Esophagus mucosa (tissue), 1 donor: ENCODE results near the gene XKR8. TPM values are rescaled to one million over a fixed set of nuclear protein-coding genes. Genes with fewer than 3 reads are reported as not detected.

ENCODE experiments used
- ATAC-seq: fragments of 200-7000 bp; cut with Tn5 transposase; one replicate; pipeline ENCODE4 v1.9.1; 2020
- total RNA-seq: library from RNA; stranded (reverse); gene quantifications from one replicate; pipeline ENCODE4 v1.2.4, GENCODE V29; 2023
- donor health status: DM: yes; HTN: yes; CAD: no.

XKR8 gene
- total RNA-seq, 1 donor from 2014 or later = 3.5 TPM

DNA sequence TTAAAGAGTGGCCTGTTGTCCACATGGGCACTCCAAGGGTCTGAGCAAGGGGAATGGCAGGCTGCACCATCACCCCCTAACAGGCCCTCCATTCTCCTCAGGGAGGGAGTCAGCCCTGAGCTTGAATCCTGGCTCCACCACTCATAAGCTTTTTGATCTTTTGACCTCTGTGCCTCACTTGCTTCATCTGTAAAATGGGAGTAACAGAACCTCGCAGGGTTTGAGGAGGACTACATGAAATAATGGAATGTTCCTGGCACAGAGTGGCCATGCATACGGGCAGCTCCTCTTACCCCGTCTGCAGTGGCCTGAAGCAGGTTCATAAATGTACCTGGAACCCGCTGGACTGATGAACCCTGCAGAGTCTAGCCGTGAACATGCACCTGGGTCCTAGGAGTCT, 2.1 kb upstream of the XKR8 start:
- ATAC-seq = no peak

DNA sequence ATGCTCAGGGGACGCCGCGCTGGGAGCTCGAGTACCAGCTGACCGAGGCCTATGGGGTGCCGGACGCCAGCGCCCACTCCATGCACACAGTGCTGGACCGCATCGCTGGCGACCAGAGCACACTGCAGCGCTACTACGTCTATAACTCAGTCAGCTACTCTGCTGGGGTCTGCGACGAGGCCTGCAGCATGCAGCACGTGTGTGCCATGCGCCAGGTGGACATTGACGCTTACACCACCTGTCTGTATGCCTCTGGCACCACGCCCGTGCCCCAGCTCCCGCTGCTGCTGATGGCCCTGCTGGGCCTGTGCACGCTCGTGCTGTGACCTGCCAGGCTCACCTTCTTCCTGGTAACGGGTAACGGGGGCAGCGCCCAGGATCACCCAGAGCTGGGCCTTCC, 1.3 kb upstream of the XKR8 start:
- no peak for ATAC-seq

DNA sequence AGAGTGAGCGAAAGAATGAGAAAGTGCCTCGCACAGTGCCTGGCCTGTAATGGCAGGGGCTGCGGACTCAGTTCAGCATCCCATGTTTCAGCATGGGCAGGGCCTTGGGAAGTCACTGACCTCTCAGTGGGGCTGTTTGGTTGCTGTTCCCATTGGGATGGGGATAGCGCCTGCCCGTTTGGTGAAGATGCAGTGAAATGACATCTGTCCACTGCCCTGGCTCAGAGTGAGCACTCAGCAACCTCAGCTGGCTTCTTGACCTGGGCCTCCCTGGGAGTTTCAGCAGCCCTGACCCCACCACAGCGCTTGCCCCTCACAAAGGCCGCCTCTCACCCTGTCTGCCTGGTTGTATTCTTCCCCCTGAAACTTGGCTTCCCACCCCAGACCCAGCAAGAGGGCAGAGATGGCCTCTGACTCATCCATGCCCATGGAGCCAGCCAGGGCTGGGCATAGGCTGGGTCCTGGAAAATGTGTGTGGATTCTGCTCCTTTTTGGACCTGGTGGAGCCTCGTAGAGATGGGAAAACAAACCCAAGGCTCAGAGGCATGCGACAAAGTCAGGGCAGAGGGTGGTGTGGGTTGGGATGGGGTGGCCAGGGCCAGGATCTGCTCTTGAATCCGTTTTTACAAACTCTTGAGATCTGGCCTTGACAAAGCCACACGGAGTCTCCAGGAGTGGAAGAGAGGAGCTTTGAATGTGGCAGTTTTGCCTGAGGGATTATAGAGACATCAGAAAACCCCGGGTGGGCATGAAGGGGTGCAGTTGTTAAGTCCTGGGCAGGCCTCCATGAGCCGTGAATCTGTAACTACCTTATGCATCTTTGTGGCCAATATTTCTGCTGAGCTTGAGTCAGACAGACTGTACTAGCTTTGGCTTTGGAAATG, 1.2 kb downstream of the XKR8 start:
- no peak for ATAC-seq

DNA sequence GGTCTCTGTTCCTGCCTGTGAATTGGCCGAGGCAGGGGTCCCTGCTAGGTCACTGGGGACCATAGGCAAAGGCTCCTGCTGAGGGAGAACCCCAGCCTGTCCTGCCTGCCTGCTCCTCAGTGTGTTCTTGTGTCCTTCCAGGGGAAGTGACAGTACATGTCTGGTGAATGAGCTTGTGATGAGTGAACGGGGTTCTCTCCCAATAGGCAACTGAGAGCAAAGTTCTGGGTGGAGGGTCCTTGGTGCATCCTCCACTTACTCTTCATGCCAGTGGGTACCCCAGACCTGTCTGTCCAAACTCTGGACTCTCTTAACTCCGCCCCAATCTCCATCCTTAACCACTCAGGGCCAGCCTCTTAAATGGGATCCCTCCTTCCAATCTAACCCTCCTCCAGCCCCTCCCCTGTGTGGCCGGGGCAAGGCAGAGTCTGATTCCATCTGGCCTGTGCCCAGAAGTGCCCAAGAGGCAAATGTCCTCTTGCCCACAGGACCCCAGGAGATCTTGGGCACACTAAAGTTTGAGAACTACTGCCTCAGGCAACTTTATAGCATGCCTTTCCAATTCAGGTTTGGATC, 2.0 kb downstream of the XKR8 start:
- ATAC-seq = no peak

DNA sequence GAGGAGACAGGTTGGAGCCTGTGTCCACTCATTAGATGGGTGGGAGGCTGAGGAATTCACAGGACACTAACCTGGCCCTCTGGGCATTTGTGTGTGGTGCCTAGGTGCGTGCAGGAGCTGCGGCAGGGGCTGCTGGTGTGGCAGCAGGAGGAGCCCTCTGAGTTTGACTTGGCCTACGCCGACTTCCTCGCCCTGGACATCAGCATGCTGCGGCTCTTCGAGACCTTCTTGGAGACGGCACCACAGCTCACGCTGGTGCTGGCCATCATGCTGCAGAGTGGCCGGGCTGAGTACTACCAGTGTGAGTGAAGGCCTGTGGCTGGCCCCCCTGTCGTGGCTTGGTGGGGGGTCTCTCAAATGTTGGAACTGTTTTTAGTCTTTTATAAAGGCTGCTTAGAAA, 3.6 kb downstream of the XKR8 start:
- no peak for ATAC-seq

DNA sequence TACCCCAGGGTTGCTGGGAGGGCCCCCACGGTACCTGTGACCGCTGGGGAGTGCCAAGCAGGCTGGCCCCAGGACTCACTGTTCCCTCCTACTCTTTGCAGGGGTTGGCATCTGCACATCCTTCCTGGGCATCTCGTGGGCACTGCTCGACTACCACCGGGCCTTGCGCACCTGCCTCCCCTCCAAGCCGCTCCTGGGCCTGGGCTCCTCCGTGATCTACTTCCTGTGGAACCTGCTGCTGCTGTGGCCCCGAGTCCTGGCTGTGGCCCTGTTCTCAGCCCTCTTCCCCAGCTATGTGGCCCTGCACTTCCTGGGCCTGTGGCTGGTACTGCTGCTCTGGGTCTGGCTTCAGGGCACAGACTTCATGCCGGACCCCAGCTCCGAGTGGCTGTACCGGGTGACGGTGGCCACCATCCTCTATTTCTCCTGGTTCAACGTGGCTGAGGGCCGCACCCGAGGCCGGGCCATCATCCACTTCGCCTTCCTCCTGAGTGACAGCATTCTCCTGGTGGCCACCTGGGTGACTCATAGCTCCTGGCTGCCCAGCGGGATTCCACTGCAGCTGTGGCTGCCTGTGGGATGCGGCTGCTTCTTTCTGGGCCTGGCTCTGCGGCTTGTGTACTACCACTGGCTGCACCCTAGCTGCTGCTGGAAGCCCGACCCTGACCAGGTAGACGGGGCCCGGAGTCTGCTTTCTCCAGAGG, 6.8 kb downstream of the XKR8 start:
- ATAC-seq = peak; percentile 24

DNA sequence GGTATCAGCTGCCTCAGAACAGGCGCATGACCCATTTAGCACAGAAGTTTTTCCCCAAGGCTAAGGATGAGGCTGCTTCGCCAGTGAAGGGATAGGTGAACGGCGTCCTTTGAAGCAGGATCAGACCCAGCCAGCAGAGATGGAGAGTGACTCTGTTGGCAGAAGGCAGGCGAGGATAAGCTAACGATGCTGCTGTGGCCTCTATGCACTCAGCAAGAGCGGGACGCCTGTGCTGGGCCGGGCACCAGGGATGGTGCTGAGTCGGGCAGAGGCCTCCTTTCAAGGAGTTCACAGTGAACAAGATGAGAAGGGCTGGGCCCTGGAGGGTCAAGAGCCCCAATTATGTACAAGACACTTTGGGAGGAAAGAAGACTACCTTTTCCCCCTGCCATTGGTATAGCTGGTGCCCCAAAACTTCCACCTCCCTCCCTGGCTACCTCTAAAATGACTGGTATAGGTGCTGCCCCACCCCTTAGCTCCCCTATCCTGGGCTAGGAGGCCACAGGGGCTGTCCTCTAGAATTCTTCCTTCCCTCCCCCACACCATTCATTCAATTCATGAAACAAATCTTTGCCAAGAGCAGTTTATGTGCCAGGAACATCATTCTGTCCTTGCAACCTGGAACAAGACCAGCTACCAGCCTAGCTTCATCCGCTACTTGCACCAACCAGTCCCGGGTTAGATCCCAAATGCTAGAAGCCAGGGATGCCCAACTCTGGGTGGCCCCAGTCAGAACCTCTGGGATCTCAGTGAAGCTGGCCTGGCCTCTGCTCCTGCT, 7.5 kb downstream of the XKR8 start:
- no peak for ATAC-seq

DNA sequence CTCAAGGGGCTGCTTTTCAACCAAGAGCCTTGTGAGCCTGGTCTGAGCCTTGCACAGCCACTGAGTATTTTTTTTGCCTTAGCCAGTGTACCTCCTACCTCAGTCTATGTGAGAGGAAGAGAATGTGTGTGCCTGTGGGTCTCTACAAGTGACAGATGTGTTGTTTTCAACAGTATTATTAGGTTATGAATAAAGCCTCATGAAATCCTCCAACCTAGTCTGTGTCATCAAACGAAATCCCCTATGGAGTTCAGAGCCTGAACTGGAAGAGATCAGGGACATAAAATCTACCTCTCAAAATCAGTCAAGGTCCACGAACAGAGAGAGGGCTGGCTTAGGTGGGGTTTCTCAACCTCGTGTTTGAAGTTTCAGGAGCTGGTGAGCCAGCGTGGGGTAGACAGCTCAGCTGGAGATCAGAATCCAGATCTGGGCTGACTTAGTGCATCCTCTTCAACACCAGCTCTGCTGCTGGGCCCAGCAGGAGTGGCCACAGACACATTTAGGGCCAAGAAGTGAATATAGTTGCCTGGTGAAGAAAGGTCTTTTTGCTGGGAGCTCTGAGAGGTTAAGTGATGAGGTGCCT, 8.2 kb downstream of the XKR8 start:
- no peak for ATAC-seq

DNA sequence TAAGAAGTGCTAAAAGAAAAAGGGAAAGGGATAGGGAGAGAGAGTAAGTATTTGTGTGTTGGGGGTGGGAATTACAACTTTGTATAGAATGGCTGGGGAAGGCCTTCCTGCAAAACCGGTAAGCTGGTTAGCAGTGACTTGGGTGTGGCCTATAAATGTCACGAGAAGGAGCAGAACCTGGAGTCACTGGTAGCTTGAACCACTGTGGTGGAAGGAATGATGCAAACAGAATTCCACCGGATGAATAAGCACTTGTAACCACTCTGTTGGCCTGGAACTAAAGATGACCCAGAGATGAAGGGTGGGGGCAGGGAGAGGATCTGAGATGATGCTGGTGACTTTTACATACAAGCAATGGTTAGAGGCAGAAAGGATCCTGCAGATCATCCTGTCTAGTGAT, 8.9 kb downstream of the XKR8 start:
- peak; percentile 84 for ATAC-seq

DNA sequence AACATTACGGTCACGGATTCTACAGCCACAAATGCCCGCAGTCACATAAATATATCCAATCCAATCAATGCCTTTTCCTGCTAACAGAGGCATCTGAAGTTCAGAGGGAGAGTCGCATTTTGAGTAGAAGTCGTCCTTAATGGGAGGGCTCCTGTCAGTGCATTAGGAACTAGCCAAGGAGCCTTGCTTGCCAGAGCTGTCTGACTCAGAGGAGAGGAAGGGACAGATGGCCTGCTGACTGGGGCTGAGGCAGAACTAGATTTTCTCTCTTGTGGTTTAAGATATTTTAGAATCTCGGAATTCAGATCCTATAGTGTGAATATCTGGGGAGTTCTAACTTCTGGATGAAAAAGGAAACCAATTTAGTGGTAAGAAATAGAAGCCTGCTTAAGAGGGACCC, 10.6 kb downstream of the XKR8 start:
- ATAC-seq = no peak

DNA sequence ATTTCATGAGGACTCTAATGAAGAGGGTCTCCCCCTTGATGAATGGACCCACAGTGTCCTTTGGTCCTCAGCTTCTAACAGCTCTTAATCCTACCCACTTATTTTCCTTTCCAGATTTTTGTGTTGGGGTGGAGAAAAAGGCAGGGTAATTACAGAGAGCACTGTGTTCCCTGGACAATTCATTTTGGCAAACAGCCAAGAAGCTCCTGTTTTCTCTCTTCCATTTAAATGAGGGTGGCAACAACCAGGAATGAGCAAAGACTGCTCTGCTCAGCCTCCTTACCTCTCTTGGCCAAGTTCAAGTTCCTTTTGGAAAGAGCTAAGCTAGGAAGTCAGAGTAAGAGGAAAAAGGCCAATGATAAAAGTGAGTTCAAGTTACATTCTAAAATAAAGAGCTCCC, 11.9 kb downstream of the XKR8 start:
- ATAC-seq = no peak

DNA sequence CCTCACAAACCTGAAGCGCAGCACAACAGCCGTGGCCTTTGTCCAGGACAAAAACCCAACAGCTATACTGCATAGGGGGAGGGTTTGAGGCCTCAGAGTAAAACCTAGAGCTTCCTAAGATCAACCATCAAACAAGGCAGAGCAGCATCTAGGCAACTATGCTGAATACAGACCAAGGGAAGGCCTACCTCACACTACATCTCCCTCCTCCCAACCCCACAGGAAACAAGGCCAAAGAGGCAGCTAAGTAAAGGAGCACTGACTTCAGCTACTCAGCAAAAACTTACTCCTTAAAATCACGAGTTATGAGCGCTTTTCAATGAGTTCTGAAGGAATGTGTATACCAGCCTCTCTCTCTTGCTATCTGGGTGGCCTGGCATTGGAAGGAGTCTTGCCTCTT, 12.4 kb downstream of the XKR8 start:
- no peak for ATAC-seq

DNA sequence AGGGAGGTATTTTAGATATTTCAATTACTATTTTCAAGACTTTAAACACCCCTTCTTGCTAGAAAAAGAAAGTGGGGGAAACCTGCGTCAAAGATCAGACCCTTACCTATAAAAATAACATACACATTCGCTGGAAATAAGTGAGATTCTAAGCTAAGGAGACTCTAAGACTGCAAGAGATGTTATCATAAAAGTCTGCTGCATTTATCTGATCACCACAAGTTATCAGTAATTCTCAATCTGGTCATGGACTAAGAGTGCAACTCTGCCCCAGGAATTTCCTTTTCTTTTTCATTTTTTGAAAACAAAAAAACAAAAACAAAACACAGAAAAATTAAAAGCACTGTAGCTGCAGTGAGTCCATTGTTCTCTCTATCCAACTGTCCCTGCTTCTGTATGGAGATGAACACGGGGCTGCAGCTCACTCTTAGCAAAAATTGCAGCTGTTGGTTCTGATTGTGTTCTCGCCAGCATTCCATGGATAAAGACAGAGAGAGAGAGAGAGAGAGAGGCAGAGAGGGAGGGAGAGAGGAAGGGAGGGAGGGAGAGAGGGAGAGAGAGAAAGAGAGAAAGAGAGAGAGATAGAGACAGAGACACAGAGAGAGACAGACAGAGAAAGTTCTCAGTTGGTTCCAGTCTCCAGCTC, 14.1 kb downstream of the XKR8 start:
- no peak for ATAC-seq

DNA sequence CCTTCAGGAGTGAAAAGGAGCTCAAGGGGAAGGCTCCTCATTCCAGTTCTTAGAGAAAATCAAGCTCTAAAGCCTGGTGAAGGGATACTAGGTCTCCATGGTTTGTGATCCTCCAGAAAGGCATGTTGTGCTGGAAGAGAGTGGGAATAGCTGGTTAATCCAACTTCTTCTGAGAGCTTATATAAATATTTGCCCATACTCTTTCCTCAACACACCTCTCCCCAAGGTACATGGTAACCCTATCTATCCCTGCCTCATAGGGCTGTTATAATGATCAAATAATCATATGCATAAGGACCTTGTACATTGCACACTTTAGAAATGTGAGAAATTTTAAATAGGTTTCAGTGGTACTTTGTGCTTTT, 14.6 kb downstream of the XKR8 start:
- no peak for ATAC-seq

DNA sequence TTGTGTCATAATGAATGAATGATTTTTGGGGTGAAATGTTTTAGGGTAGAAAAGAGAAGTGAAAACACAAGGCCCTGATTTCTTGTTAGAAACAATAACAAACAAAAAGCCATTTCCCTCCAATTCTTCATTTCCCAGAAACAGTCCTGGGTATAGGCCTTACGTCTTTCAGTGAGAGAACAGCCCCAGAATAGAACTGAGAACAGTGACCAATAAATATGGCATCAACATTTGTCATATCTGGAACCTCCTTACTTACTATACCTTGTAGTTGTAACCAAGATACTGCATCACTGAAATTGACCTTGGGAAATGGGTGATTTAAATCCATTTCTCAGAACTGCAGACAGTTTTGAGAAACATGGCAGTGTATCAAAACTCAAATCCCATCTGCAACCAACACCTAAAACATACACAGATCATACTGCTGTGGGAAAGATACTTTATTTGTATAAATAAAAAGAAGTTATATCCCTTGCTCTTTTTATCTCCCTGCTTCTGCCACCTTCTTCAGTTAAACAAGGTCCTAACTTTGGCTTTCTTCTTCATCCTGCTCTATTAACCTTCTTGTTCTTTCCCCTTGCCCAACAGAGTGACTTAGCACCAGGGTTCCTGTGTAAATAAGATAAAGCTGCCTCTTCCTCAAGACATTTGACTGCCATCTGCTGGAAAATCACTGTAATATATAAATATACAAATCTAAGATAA, 19.5 kb downstream of the XKR8 start:
- ATAC-seq = peak; percentile 75

DNA sequence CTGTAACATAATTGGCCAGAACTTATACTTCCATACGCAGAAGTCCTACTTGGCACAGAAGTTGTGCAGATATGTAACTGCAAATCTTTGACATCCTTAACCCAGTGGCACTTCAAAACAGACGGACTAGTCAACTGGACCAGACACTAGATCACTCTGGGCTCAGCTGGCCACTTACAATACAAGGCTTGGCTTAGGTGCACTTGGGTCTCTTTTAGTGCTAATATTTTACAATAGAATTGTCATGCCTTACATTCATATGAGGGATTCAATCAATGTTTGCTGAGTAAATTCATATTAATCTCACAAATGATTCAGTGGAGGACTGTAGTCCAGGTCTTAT, 20.1 kb downstream of the XKR8 start:
- ATAC-seq = no peak

DNA sequence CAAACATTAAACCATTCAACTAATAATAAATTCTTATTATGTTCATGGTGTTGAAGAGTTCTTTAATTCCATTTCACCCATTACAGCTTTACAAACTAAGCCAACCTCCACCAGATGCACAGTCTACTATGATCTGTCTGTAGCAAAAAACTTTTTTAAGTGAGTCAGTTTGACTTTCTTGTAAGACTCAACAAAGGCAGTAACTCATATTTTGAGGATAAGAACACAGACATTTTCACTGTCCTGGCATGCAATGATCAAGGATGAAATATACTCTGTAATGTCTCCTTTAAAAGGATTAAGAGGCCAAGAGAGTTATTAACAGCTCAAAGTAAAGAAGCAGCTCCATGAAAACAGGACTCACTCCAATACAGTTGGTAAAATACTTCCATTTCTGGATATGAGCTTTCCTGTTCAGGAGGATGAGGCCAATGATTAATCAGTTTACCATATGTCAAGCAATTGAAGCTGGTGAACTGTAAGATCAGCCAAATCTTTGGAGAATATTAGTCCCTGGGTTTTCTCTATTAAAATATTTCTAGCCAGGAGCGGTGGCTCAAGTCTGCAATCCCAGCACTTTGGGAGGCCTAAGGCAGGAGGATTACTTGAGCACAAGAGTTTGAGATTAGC, 20.6 kb downstream of the XKR8 start:
- no peak for ATAC-seq

DNA sequence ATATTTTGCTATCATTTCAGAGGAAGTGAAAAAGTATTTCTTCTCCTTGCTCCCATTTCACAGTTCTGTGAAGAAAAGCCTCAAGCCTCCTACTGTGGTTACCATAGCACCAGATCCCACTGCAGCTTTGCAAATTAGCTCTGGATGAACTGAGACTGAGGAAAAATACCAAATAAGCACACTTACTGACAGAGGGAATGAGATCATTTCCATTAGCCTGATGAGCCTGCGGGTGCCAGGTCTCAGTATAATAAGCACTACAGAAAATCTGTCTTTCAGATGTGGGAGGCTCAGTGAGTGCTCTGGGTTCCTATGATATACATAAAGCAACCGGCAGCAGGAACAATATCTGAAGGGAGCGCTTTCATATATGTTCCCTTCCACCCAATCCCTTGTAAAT, 21.4 kb downstream of the XKR8 start:
- ATAC-seq = no peak

DNA sequence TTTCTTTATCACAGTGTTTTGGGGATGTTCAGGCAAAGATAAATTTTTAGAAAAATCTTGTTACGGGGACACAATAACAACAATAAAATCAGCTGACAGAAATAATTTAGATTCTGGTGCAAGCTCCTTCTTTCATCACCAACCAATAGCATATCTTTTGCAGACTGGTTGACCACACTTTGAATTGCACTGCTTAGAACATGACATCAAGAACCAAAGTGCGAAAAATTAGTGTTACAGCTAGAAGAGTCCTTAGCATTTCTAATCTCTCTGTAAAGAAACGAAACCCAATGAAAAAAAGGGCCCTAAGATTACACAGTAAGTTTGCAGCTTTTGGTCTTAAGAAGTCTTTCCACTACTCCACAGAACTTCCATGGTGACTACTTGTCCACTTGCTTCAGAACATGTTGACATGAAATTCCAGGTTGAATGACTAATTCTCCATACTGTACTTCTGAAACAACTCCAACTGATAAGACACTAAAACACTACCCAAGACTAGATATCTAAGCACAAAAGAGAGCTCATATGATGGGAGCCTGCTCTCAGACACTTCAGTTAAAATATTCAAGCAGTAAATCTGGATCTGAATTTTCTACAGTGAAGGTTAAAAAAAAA, 31.3 kb downstream of the XKR8 start:
- ATAC-seq = no peak

DNA sequence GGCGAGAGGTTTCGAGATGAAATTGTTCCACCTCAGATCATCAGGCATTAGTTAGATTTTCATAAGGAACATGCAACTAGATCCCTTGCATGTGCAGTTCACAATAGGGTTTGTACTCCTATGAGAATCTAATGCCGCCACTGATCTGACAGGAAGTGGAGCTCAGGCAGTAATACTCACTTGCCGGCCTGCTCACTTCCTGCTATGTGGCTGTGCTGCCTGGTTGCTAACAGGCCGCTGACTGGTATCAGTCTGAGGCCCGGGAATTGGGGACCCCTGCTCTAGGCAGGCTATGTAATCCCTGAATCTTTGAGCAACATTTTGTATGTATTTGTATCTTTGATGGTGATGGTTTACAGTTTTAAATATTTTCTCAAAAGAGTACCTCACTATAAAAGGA, 32.5 kb downstream of the XKR8 start:
- ATAC-seq = no peak

DNA sequence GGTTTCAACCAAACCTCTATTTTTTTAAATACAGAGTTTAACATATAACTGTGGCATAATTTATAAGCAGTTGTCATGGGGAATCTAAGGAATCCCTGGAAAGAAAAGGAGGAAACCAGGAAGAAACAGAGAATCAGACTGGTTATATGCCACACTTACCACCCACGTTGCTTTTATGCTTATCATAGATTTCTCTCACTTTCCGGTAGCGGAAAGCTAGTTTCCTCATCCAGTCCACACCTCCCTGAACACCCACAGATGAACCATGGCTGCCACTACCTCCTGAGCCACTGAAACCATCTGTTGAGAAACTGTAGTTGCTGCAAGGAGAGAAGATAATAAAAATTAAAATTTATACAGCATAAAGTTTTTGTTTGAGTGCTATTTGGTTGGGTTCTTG, 33.5 kb downstream of the XKR8 start:
- no peak for ATAC-seq
